Nephron (organoid): ENCODE data around the gene ZNF292.

Experiments
- H3K27ac Mint-ChIP-seq, 3 experiments: 2 replicates each; pipeline ENCODE4 v1.8.0; 2020; ENCODE audit warnings: mixed read lengths in 3 of 3, mild to moderate bottlenecking in 2 of 3, moderate library complexity in 1 of 3
- H3K27me3 Mint-ChIP-seq: 2 replicates; pipeline ENCODE4 v1.8.0; 2021; ENCODE audit warnings: low read depth, mild to moderate bottlenecking, moderate library complexity, mixed read lengths
- H3K36me3 Mint-ChIP-seq: 2 replicates; pipeline ENCODE4 v1.8.0; 2020; ENCODE audit warnings: low read depth, mixed read lengths
- H3K4me1 Mint-ChIP-seq: 2 replicates; pipeline ENCODE4 v1.8.0; 2020; ENCODE audit warnings: mixed read lengths
- H3K4me3 Mint-ChIP-seq, 3 experiments: 2 replicates each; pipeline ENCODE4 v1.8.0; 2020; ENCODE audit warnings: mild to moderate bottlenecking in 3 of 3, mixed read lengths in 3 of 3, moderate library complexity in 2 of 3
- H3K9me3 Mint-ChIP-seq: 2 replicates; pipeline ENCODE4 v1.8.0; 2020; ENCODE audit warnings: mixed read lengths
- CTCF ChIP-seq, 3 experiments: fragments of 200-600 bp; sonication (generic); IDR thresholded peaks; one replicate each; pipeline ENCODE4 v1.5.0; 2021; ENCODE audit warnings: antibody characterized with exemption in 3 of 3; ENCODE audit not compliant: unreplicated experiment in 3 of 3

Gene ZNF292

GRCh38 chr6:87164506-87164905, 9.1 kb downstream of the ZNF292 start:
- peaks cover 9% of the 10 kb centered on the region for H3K36me3 Mint-ChIP-seq
- no peaks in the 10 kb centered on the region for H3K9me3 Mint-ChIP-seq
- no peak overlapping the region for H3K4me3 Mint-ChIP-seq
- peak overlapping the region in 1 of 3 experiments; percentile 10 for H3K27ac Mint-ChIP-seq
- no peaks in the 10 kb centered on the region for H3K27me3 Mint-ChIP-seq
- TF ChIP-seq CTCF (IDR thresholded peaks at IDR 0.05; ENCODE audit: unreplicated experiment in 3 of 3), result no peak
- H3K4me1 Mint-ChIP-seq, result peaks cover 41% of the 10 kb centered on the region

GRCh38 chr6:87165185-87165584, 9.8 kb downstream of the ZNF292 start:
- H3K9me3 Mint-ChIP-seq, result no peaks in the 10 kb centered on the region
- peak overlapping the region in 1 of 3 experiments; percentile 20 for H3K27ac Mint-ChIP-seq
- TF ChIP-seq CTCF (IDR thresholded peaks at IDR 0.05; ENCODE audit: unreplicated experiment in 3 of 3), result no peak
- peaks cover 9% of the 10 kb centered on the region for H3K36me3 Mint-ChIP-seq
- peaks cover 36% of the 10 kb centered on the region for H3K4me1 Mint-ChIP-seq
- no peak overlapping the region for H3K4me3 Mint-ChIP-seq
- H3K27me3 Mint-ChIP-seq, result no peaks in the 10 kb centered on the region

GRCh38 chr6:87171938-87172633, 16.7 kb downstream of the ZNF292 start:
- H3K9me3 Mint-ChIP-seq, result no peaks in the 10 kb centered on the region
- H3K27ac Mint-ChIP-seq, result no peak overlapping the region
- H3K4me1 Mint-ChIP-seq, result peaks cover 23% of the 10 kb centered on the region
- H3K27me3 Mint-ChIP-seq, result no peaks in the 10 kb centered on the region
- no peak for TF ChIP-seq CTCF (IDR thresholded peaks at IDR 0.05; ENCODE audit: unreplicated experiment in 3 of 3)
- peaks cover 25% of the 10 kb centered on the region for H3K36me3 Mint-ChIP-seq
- H3K4me3 Mint-ChIP-seq, result no peak overlapping the region

- Mint-ChIP-seq H3K4me3 (no peak overlapping the region), H3K27me3 (no peaks in the 10 kb centered on the region), H3K27ac (peak overlapping the region in 2 of 3 experiments; percentile 28 to 49), H3K36me3 (peaks cover 38% of the 10 kb centered on the region), H3K4me1 (peaks cover 23% of the 10 kb centered on the region), H3K9me3 (no peaks in the 10 kb centered on the region)
- no peak for TF ChIP-seq CTCF (IDR thresholded peaks at IDR 0.05; ENCODE audit: unreplicated experiment in 3 of 3)
These were observed 18.8 kb downstream of the ZNF292 start for GRCh38 chr6:87174078-87174579.

GRCh38 chr6:87176493-87176892, 21.1 kb downstream of the ZNF292 start:
- peaks cover 18% of the 10 kb centered on the region for H3K4me1 Mint-ChIP-seq
- TF ChIP-seq CTCF (IDR thresholded peaks at IDR 0.05; ENCODE audit: unreplicated experiment in 3 of 3), result no peak
- peaks cover 50% of the 10 kb centered on the region for H3K36me3 Mint-ChIP-seq
- no peaks in the 10 kb centered on the region for H3K9me3 Mint-ChIP-seq
- no peaks in the 10 kb centered on the region for H3K27me3 Mint-ChIP-seq
- H3K4me3 Mint-ChIP-seq, result no peak overlapping the region
- H3K27ac Mint-ChIP-seq, result no peak overlapping the region
